ENCODE results near the gene FGFR3. TPM values are rescaled to one million over a fixed set of nuclear protein-coding genes. Genes with fewer than 3 reads are reported as not detected.

Gene FGFR3
- total and polyA plus RNA-seq, 10 of the 15 experiments (the other 5 are each of a cell fraction or from before 2014, with no cell fraction given), result 0.05 to 0.33 (median 0.18) TPM; not detected in 6

GRCh38 chr4:1809754-1810502 lies 16.8 kb downstream of the FGFR3 start:
- CTCF ChIA-PET, result interaction anchor here (0.5 to 5.3 kb wide), 17 partner anchors 8 to 1144 kb away, joined by 3 to 60 read pairs (median 4); partner anchors contain the start of gene LETM1
- no peak overlapping the region for H3K9ac ChIP-seq (ENCODE audit: control insufficient read depth, insufficient read depth, low read length)
- no peak overlapping the region for H2AFZ ChIP-seq (ENCODE audit: control insufficient read depth, low read depth, low read length)
- H3K79me2 ChIP-seq (ENCODE audit: control insufficient read depth, insufficient read depth, low read length), result no peaks in the 10 kb centered on the region
- SMC1A ChIA-PET (ENCODE audit: uncharacterized antibody, unreplicated experiment), result interaction anchor here (2.3 kb wide), 2 partner anchors 62 to 90 kb away, joined by 5 to 7 read pairs; no protein-coding TSS in a partner anchor
- DNase-seq (ENCODE audit: low read depth, low spot score) (no peak), ATAC-seq (peak; percentile 97), FAIRE-seq (no peak)
- no peaks in the 10 kb centered on the region for H3K27me3 ChIP-seq (replicated peaks in 1 of 2; ENCODE audit: control insufficient read depth in 2 of 2, insufficient read depth in 2 of 2, low read length in 1 of 2)
- POLR2A ChIA-PET, result no interaction called here
- BruUV-seq (replicated peaks), result no TSS peak
- intact Hi-C loops (cut with micrococcal nuclease; ENCODE audit: unreplicated experiment) (loop anchor here (1.0 kb wide), 1 partner anchor 64 kb away; no protein-coding TSS in a partner anchor), in situ Hi-C loops (cut with MboI) (no loop called here)
- H3K4me3 ChIP-seq, result no peak overlapping the region
- no peaks in the 10 kb centered on the region for H4K20me1 ChIP-seq (ENCODE audit: control insufficient read depth, insufficient read depth)
- no peak overlapping the region for H3K27ac ChIP-seq (ENCODE audit: control insufficient read depth, insufficient read depth)
- TF ChIP-seq IKZF1 (conservative IDR thresholded peaks at IDR 0.05) (no peak), SMC3 (IDR thresholded peaks at IDR 0.05; ENCODE audit: borderline replicate concordance, low read length) (peak; percentile 63), NR2C1 (IDR thresholded peaks at IDR 0.05) (no peak), TARDBP (IDR thresholded peaks at IDR 0.05; ENCODE audit: borderline replicate concordance) (no peak), POLR2A (IDR thresholded peaks at IDR 0.05; ENCODE audit: low read depth, low read length) (peak; percentile 10; the same call in 1 of the 2 replicates), SMARCA5 (IDR thresholded peaks at IDR 0.05) (peak; percentile 69; the same call in 1 of the 2 replicates), E2F4 (IDR thresholded peaks at IDR 0.05; ENCODE audit: low read depth, low read length) (no peak), LARP7 (IDR thresholded peaks at IDR 0.05) (0 out of 2 replicates have a peak, but pooled peaks have one; percentile 49), CTCF (IDR thresholded peaks at IDR 0.05 in 2 of 3, conservative IDR thresholded peaks at IDR 0.05 in 1 of 3; ENCODE audit: control insufficient read depth in 2 of 3, extremely low read depth in 1 of 3, insufficient read depth in 1 of 3, low read depth in 3 of 3, low read length in 3 of 3) (peak; percentile 86 to 93 (median 89)), SRF (IDR thresholded peaks at IDR 0.05; ENCODE audit: low read depth in 2 of 2, low read length in 2 of 2) (no peak), RAD21 (IDR thresholded peaks at IDR 0.05; ENCODE audit: insufficient read depth, low read depth, low read length) (peak; percentile 81)
- no peaks in the 10 kb centered on the region for H3K9me3 ChIP-seq (replicated peaks; ENCODE audit: control insufficient read depth, insufficient read depth, low read length)
- no peaks in the 10 kb centered on the region; the same call in 1 of the 2 replicates for H3K4me1 ChIP-seq (ENCODE audit: control insufficient read depth, insufficient read depth, low read length)
- RAD21 ChIA-PET (ENCODE audit: unreplicated experiment), result interaction anchor here (1.0 to 3.7 kb wide), 4 partner anchors 62 to 117 kb away, joined by 3 to 20 read pairs (median 6); no protein-coding TSS in a partner anchor
- peaks cover 0 to 11% of the 10 kb centered on the region in 2 experiments; a peak in 3 of 4 replicates for H3K36me3 ChIP-seq (ENCODE audit: control insufficient read depth in 2 of 2, insufficient read depth in 2 of 2, low read length in 1 of 2)
- 11% methylated on average over 15 of the region's 15 CpGs for WGBS (ENCODE audit: insufficient coverage, insufficient replicate concordance, low lambda C conversion rate, missing lambda C conversion rate)
- H3K4me2 ChIP-seq (ENCODE audit: control insufficient read depth, insufficient read depth), result no peak overlapping the region
